Dendritic cell treated with granulocyte-macrophage colony-stimulating factor and Interleukin-4, amounts not matched to agents 40 ng/mL and 50 ng/mL, for 4 days (primary cell): ENCODE measurements around the gene ARMCX4.
A peak's percentile ranks its signal among the peaks of the same experiment; 100 is the strongest.

ENCODE experiments used
- H3K27ac Mint-ChIP-seq: one replicate; pipeline ENCODE4 v1.8.0; 2022; ENCODE audit warnings: mild to moderate bottlenecking, mixed read lengths
- H3K27me3 Mint-ChIP-seq: one replicate; pipeline ENCODE4 v1.8.0; 2022; ENCODE audit warnings: mild to moderate bottlenecking, mixed read lengths
- H3K36me3 Mint-ChIP-seq: one replicate; pipeline ENCODE4 v1.8.0; 2022; ENCODE audit warnings: low read depth, mixed read lengths
- H3K4me1 Mint-ChIP-seq: one replicate; pipeline ENCODE4 v1.8.0; 2022; ENCODE audit warnings: low read depth, mixed read lengths
- H3K4me3 Mint-ChIP-seq: one replicate; pipeline ENCODE4 v1.8.0; 2022; ENCODE audit warnings: mild to moderate bottlenecking, moderate library complexity, mixed read lengths
- H3K9me3 Mint-ChIP-seq: one replicate; pipeline ENCODE4 v1.8.0; 2022; ENCODE audit warnings: mixed read lengths
- intact Hi-C: fragments of 100-400 bp; cut with micrococcal nuclease; formaldehyde crosslinking; loops from one replicate; pipeline ENCODE4 v1.15.0; 2022

ARMCX4 gene

GRCh38 chrX:101485212-101485949 is at the start of gene ARMCX4:
ARMCX4 (plus strand) TSS chrX:101485456; CDS start chrX:101488590, 3,134 bp downstream.
- Mint-ChIP-seq H3K9me3 (no peaks in the 10 kb centered on the region), H3K4me3 (peak within 1 kb of the TSS; percentile 63), H3K27ac (no peak within 1 kb of the TSS), H3K36me3 (no peaks in the 10 kb centered on the region), H3K27me3 (peaks cover 15% of the 10 kb centered on the region), H3K4me1 (peaks cover 9% of the 10 kb centered on the region)
- intact Hi-C loops: no loop called here

GRCh38 chrX:101442085-101442484 is 43.2 kb upstream of the ARMCX4 start:
- Mint-ChIP-seq H3K4me1 (no peaks in the 10 kb centered on the region), H3K4me3 (no peak overlapping the region), H3K27ac (no peak overlapping the region), H3K27me3 (no peaks in the 10 kb centered on the region), H3K36me3 (peaks cover 68% of the 10 kb centered on the region), H3K9me3 (no peaks in the 10 kb centered on the region)
- intact Hi-C loops: no loop called here

- Mint-ChIP-seq H3K27me3 (no peaks in the 10 kb centered on the region), H3K4me3 (no peak overlapping the region), H3K4me1 (peaks cover 13% of the 10 kb centered on the region), H3K36me3 (peaks cover 37% of the 10 kb centered on the region), H3K27ac (no peak overlapping the region), H3K9me3 (no peaks in the 10 kb centered on the region)
- intact Hi-C loops: no loop called here
These were observed 36.0 kb upstream of the ARMCX4 start for GRCh38 chrX:101449279-101449678.

- H3K36me3 Mint-ChIP-seq: peaks cover 33% of the 10 kb centered on the region
- H3K4me3 Mint-ChIP-seq: no peak overlapping the region
- intact Hi-C loops: no loop called here
- H3K27me3 Mint-ChIP-seq: no peaks in the 10 kb centered on the region
- H3K27ac Mint-ChIP-seq: no peak overlapping the region
- peaks cover 13% of the 10 kb centered on the region for H3K4me1 Mint-ChIP-seq
- no peaks in the 10 kb centered on the region for H3K9me3 Mint-ChIP-seq
These were observed 35.2 kb upstream of the ARMCX4 start for GRCh38 chrX:101450085-101450484.

- H3K4me3 Mint-ChIP-seq: no peak overlapping the region
- H3K4me1 Mint-ChIP-seq: peaks cover 13% of the 10 kb centered on the region
- no peaks in the 10 kb centered on the region for H3K27me3 Mint-ChIP-seq
- H3K36me3 Mint-ChIP-seq: peaks cover 38% of the 10 kb centered on the region
- H3K9me3 Mint-ChIP-seq: no peaks in the 10 kb centered on the region
- intact Hi-C loops: no loop called here
- H3K27ac Mint-ChIP-seq: no peak overlapping the region
These were observed 34.3 kb upstream of the ARMCX4 start for GRCh38 chrX:101450961-101451360.

GRCh38 chrX:101452056-101452455 is 33.2 kb upstream of the ARMCX4 start:
- H3K4me1 Mint-ChIP-seq: peaks cover 13% of the 10 kb centered on the region
- no peaks in the 10 kb centered on the region for H3K9me3 Mint-ChIP-seq
- H3K27me3 Mint-ChIP-seq: no peaks in the 10 kb centered on the region
- peaks cover 36% of the 10 kb centered on the region for H3K36me3 Mint-ChIP-seq
- intact Hi-C loops: no loop called here
- H3K27ac Mint-ChIP-seq: no peak overlapping the region
- H3K4me3 Mint-ChIP-seq: no peak overlapping the region

- no peak overlapping the region for H3K4me3 Mint-ChIP-seq
- no peaks in the 10 kb centered on the region for H3K27me3 Mint-ChIP-seq
- intact Hi-C loops: no loop called here
- peaks cover 21% of the 10 kb centered on the region for H3K36me3 Mint-ChIP-seq
- H3K27ac Mint-ChIP-seq: no peak overlapping the region
- H3K4me1 Mint-ChIP-seq: no peaks in the 10 kb centered on the region
- no peaks in the 10 kb centered on the region for H3K9me3 Mint-ChIP-seq
These were observed 24.6 kb upstream of the ARMCX4 start for GRCh38 chrX:101460669-101461068.

- H3K4me3 Mint-ChIP-seq: no peak overlapping the region
- intact Hi-C loops: no loop called here
- H3K4me1 Mint-ChIP-seq: no peaks in the 10 kb centered on the region
- H3K36me3 Mint-ChIP-seq: peaks cover 18% of the 10 kb centered on the region
- H3K9me3 Mint-ChIP-seq: no peaks in the 10 kb centered on the region
- H3K27me3 Mint-ChIP-seq: no peaks in the 10 kb centered on the region
- H3K27ac Mint-ChIP-seq: no peak overlapping the region
These were observed 22.4 kb upstream of the ARMCX4 start for GRCh38 chrX:101462892-101463291.

- Mint-ChIP-seq H3K27me3 (no peaks in the 10 kb centered on the region), H3K4me3 (no peak overlapping the region), H3K27ac (no peak overlapping the region), H3K4me1 (no peaks in the 10 kb centered on the region), H3K9me3 (no peaks in the 10 kb centered on the region), H3K36me3 (no peaks in the 10 kb centered on the region)
- intact Hi-C loops: no loop called here
These were observed 6.9 kb upstream of the ARMCX4 start for GRCh38 chrX:101478366-101478765.

GRCh38 chrX:101482296-101482695 is 3.0 kb upstream of the ARMCX4 start:
- no peak overlapping the region for H3K27ac Mint-ChIP-seq
- H3K4me3 Mint-ChIP-seq: no peak overlapping the region
- H3K36me3 Mint-ChIP-seq: no peaks in the 10 kb centered on the region
- intact Hi-C loops: no loop called here
- H3K9me3 Mint-ChIP-seq: no peaks in the 10 kb centered on the region
- H3K4me1 Mint-ChIP-seq: peaks cover 9% of the 10 kb centered on the region
- H3K27me3 Mint-ChIP-seq: peaks cover 15% of the 10 kb centered on the region

- Mint-ChIP-seq H3K9me3 (no peaks in the 10 kb centered on the region), H3K4me3 (no peak overlapping the region), H3K27ac (no peak overlapping the region), H3K27me3 (peaks cover 15% of the 10 kb centered on the region), H3K36me3 (no peaks in the 10 kb centered on the region), H3K4me1 (peaks cover 9% of the 10 kb centered on the region)
- intact Hi-C loops: no loop called here
These were observed 1.6 kb upstream of the ARMCX4 start for GRCh38 chrX:101483705-101484104.

GRCh38 chrX:101484135-101484534 is 1.1 kb upstream of the ARMCX4 start:
- H3K9me3 Mint-ChIP-seq: no peaks in the 10 kb centered on the region
- H3K4me1 Mint-ChIP-seq: peaks cover 9% of the 10 kb centered on the region
- no peak overlapping the region for H3K27ac Mint-ChIP-seq
- H3K36me3 Mint-ChIP-seq: no peaks in the 10 kb centered on the region
- intact Hi-C loops: no loop called here
- H3K27me3 Mint-ChIP-seq: peaks cover 15% of the 10 kb centered on the region
- H3K4me3 Mint-ChIP-seq: no peak overlapping the region

GRCh38 chrX:101488796-101489195 is 3.5 kb downstream of the ARMCX4 start:
- Mint-ChIP-seq H3K27ac (no peak overlapping the region), H3K36me3 (no peaks in the 10 kb centered on the region), H3K4me1 (peaks cover 9% of the 10 kb centered on the region), H3K4me3 (no peak overlapping the region), H3K27me3 (peaks cover 14% of the 10 kb centered on the region), H3K9me3 (no peaks in the 10 kb centered on the region)
- intact Hi-C loops: no loop called here

GRCh38 chrX:101491943-101492342 is 6.7 kb downstream of the ARMCX4 start:
- Mint-ChIP-seq H3K4me1 (no peaks in the 10 kb centered on the region), H3K36me3 (no peaks in the 10 kb centered on the region), H3K9me3 (no peaks in the 10 kb centered on the region), H3K27ac (no peak overlapping the region), H3K4me3 (no peak overlapping the region), H3K27me3 (no peaks in the 10 kb centered on the region)
- intact Hi-C loops: no loop called here

- no peak overlapping the region for H3K4me3 Mint-ChIP-seq
- H3K4me1 Mint-ChIP-seq: no peaks in the 10 kb centered on the region
- no peaks in the 10 kb centered on the region for H3K36me3 Mint-ChIP-seq
- no peak overlapping the region for H3K27ac Mint-ChIP-seq
- intact Hi-C loops: no loop called here
- no peaks in the 10 kb centered on the region for H3K27me3 Mint-ChIP-seq
- H3K9me3 Mint-ChIP-seq: no peaks in the 10 kb centered on the region
These were observed 8.0 kb downstream of the ARMCX4 start for GRCh38 chrX:101493225-101493624.
